A673 (cell line): ENCODE results near the gene S100A14. TPM values are rescaled to one million over a fixed set of nuclear protein-coding genes. Genes with fewer than 3 reads are reported as not detected.

Experiments
- BruUV-seq: library from RNA; stranded (reverse); fragments of 400-500 nt; replicated peaks from 2 replicates; lab custom pipeline; 2021; lab: Mats Ljungman, UMichigan
- CTCF ChIA-PET: fragments of 300-600 bp; sonication (Branson Sonifier 250); formaldehyde crosslinking; loops from one replicate; lab custom pipeline; 2022; ENCODE audit warnings: antibody characterized with exemption; lab: Charles Lee
- POLR2A ChIA-PET: fragments of 300-600 bp; sonication (Branson Sonifier 250); formaldehyde crosslinking; loops from one replicate; lab custom pipeline; 2022; ENCODE audit warnings: antibody characterized with exemption; ENCODE audit not compliant: low non-redundant PET; lab: Charles Lee
- DNase-seq: peaks from one replicate; pipeline ENCODE4 v3.0.0-alpha.2; 2015; ENCODE audit warnings: low spot score
- H3K27ac ChIP-seq: fragments of 200-600 bp; sonication (generic); 2 replicates; pipeline ENCODE4 v1.5.1; 2016; ENCODE audit warnings: mixed run types, low read depth, mild to moderate bottlenecking, mixed read lengths, antibody characterized with exemption, low read length; ENCODE audit not compliant: poor library complexity, severe bottlenecking
- H3K27me3 ChIP-seq: fragments of 200-600 bp; sonication (generic); replicated peaks from 2 replicates; pipeline ENCODE4 v1.6.1; 2017; ENCODE audit warnings: mixed run types, low read depth, mild to moderate bottlenecking, mixed read lengths, antibody characterized with exemption, low read length; ENCODE audit not compliant: insufficient read depth, poor library complexity
- H3K36me3 ChIP-seq: fragments of 200-600 bp; sonication (generic); 2 replicates; pipeline ENCODE4 v1.6.1; 2016; ENCODE audit warnings: mixed run types, mild to moderate bottlenecking, mixed read lengths, antibody characterized with exemption, low read length; ENCODE audit not compliant: insufficient read depth, poor library complexity, severe bottlenecking
- H3K4me1 ChIP-seq: fragments of 200-600 bp; sonication (generic); 2 replicates; pipeline ENCODE4 v1.6.1; 2017; ENCODE audit warnings: mixed run types, mild to moderate bottlenecking, mixed read lengths, antibody characterized with exemption, low read length; ENCODE audit not compliant: insufficient read depth, poor library complexity, severe bottlenecking
- H3K4me3 ChIP-seq: fragments of 200-600 bp; sonication (generic); 2 replicates; pipeline ENCODE4 v1.5.1; 2016; ENCODE audit warnings: low read depth, mixed run types, mild to moderate bottlenecking, mixed read lengths, low read length; ENCODE audit not compliant: poor library complexity, severe bottlenecking
- H3K9me3 ChIP-seq: fragments of 200-600 bp; sonication (generic); 2 replicates; pipeline ENCODE4 v1.6.1; 2016; ENCODE audit warnings: mixed run types, low read depth, mild to moderate bottlenecking, mixed read lengths, antibody characterized with exemption, low read length; ENCODE audit not compliant: poor library complexity, severe bottlenecking
- EZH2 ChIP-seq: fragments of 200-600 bp; sonication (generic); IDR thresholded peaks from 2 replicates; pipeline ENCODE4 v1.6.1; 2017; ENCODE audit warnings: borderline replicate concordance, low read depth, mild to moderate bottlenecking, mixed read lengths, antibody characterized with exemption, low read length; ENCODE audit not compliant: poor library complexity, severe bottlenecking
- intact Hi-C: fragments of 100-400 bp; cut with micrococcal nuclease; formaldehyde crosslinking; loops from one replicate; pipeline ENCODE4 v1.10.0; 2022; ENCODE audit not compliant: unreplicated experiment
- total RNA-seq: library from RNA; stranded (reverse); gene quantifications from 2 replicates; pipeline ENCODE4 v1.2.3, GENCODE V29; 2021
- TF ChIP-seq, protein P1 (sequence below): fragments of 300-800, 200-600 bp; sonication (generic); conservative IDR thresholded peaks from 2 replicates; pipeline ENCODE4 v1.5.1; 2017; ENCODE audit warnings: low read depth, mild to moderate bottlenecking, antibody characterized with exemption, low read length, moderate library complexity, mixed read lengths

S100A14 gene
- total RNA-seq, 1 experiment from 2014 or later: not detected

DNA sequence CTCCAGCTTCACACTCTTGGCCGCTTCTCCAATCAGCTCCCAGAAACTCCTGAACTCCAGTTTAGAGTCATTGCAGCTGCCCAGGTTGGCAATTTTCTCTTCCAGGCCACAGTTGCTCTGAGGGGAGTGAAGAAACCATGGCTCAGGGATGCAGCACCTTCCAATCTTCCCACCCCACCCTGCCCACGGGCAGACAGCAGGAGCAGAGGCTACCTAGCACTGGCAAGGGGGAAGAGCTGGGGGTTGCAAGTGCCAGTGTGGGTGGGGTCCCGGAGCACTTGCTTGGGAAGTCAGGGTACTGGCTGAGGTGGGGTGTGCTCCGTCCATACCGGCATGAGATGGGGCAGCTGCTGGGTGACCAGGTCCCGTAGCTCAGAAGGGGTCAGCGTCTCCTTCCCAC lies 1.2 kb downstream of the S100A14 start:
- intact Hi-C loops: no loop called here
- Histone ChIP-seq H3K27me3 (no peaks in the 10 kb centered on the region), H3K9me3 (no peaks in the 10 kb centered on the region), H3K27ac (no peak overlapping the region), H3K4me1 (no peaks in the 10 kb centered on the region), H3K36me3 (no peaks in the 10 kb centered on the region), H3K4me3 (no peak overlapping the region)
- CTCF ChIA-PET: no interaction called here
- POLR2A ChIA-PET: no interaction called here
- BruUV-seq: no TSS peak
- DNase-seq: no peak
- TF ChIP-seq EZH2: no peak
- TF ChIP-seq, protein P1, sequence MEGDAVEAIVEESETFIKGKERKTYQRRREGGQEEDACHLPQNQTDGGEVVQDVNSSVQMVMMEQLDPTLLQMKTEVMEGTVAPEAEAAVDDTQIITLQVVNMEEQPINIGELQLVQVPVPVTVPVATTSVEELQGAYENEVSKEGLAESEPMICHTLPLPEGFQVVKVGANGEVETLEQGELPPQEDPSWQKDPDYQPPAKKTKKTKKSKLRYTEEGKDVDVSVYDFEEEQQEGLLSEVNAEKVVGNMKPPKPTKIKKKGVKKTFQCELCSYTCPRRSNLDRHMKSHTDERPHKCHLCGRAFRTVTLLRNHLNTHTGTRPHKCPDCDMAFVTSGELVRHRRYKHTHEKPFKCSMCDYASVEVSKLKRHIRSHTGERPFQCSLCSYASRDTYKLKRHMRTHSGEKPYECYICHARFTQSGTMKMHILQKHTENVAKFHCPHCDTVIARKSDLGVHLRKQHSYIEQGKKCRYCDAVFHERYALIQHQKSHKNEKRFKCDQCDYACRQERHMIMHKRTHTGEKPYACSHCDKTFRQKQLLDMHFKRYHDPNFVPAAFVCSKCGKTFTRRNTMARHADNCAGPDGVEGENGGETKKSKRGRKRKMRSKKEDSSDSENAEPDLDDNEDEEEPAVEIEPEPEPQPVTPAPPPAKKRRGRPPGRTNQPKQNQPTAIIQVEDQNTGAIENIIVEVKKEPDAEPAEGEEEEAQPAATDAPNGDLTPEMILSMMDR: no peak

DNA sequence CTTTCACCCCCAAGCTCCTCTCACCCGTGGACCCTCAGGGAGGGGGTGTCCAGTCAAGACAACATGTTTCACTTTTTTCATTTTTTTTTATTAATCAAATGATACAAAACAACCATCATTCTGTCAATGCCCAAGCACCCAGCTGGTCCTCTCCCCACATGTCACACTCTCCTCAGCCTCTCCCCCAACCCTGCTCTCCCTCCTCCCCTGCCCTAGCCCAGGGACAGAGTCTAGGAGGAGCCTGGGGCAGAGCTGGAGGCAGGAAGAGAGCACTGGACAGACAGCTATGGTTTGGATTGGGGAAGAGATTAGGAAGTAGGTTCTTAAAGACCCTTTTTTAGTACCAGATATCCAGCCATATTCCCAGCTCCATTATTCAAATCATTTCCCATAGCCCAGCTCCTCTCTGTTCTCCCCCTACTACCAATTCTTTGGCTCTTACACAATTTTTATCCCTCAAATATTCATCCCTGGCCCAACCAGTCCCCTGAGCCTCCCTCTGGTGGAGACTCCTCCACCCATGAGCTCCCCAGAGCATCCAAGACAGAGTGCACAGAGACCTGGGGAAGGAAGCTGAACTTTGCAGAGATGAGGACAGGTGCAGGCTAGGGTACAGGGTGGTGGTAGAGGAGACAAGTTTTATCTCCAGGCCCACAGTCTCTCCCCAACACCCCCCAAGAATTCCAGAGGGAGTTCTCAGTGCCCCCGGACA lies 1.8 kb downstream of the S100A14 start:
- intact Hi-C loops: no loop called here
- BruUV-seq: no TSS peak
- Histone ChIP-seq H3K36me3 (no peaks in the 10 kb centered on the region), H3K27ac (no peak overlapping the region), H3K9me3 (no peaks in the 10 kb centered on the region), H3K27me3 (no peaks in the 10 kb centered on the region), H3K4me3 (no peak overlapping the region), H3K4me1 (no peaks in the 10 kb centered on the region)
- CTCF ChIA-PET: no interaction called here
- POLR2A ChIA-PET: no interaction called here
- TF ChIP-seq, protein P1: no peak
- no peak for TF ChIP-seq EZH2
- DNase-seq: no peak

DNA sequence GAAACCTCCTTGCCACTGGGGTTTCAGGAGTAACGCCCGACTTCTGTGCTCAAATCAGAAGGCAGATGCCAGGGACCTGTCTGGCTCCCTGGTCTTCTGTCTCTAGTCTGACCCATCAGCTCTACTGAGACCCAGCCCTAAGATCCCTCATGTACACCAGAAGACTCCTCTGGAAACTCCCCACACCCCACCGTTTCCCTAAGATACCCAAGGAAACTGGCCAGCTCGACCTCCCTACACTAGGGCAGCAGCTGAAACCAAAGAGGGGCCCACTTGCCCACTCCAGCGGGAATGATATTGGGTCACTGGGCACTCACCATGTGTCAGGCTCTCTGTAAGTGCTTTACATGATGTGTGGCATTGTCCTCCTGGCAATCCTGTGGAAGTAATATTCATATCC lies 2.7 kb downstream of the S100A14 start:
- DNase-seq: no peak
- H3K27me3 ChIP-seq: no peaks in the 10 kb centered on the region
- CTCF ChIA-PET: no interaction called here
- H3K36me3 ChIP-seq: no peaks in the 10 kb centered on the region
- POLR2A ChIA-PET: no interaction called here
- BruUV-seq: no TSS peak
- intact Hi-C loops: no loop called here
- no peak overlapping the region for H3K27ac ChIP-seq
- TF ChIP-seq, protein P1: no peak
- no peak for TF ChIP-seq EZH2
- H3K4me1 ChIP-seq: no peaks in the 10 kb centered on the region
- no peaks in the 10 kb centered on the region for H3K9me3 ChIP-seq
- H3K4me3 ChIP-seq: no peak overlapping the region
